Measurements from ENCODE around the gene GPANK1. TPM values are rescaled to one million over a fixed set of nuclear protein-coding genes. Genes with fewer than 3 reads are reported as not detected.

GPANK1 gene
- total and polyA plus RNA-seq, 2 of the 13 experiments (the other 11 are each of a cell fraction or from before 2014, with no cell fraction given), result 15.4 to 22.8 TPM

GRCh38 chr6:31665501-31666336 lies 922 bp upstream of the GPANK1 start, which contains the start of gene CSNK2B (continued):
- TF ChIP-seq ZBTB40 (IDR thresholded peaks at IDR 0.05), result peak; percentile 75
- peak; percentile 61 for TF ChIP-seq ZBTB40 (CRISPR knock-in tag; IDR thresholded peaks at IDR 0.05)
- no peak for TF ChIP-seq NR2F6 (IDR thresholded peaks at IDR 0.05)
- peak; percentile 64; the same call in 1 of the 2 replicates for TF ChIP-seq NR2F6 (CRISPR knock-in tag; IDR thresholded peaks at IDR 0.05)
- TF ChIP-seq, protein P1, sequence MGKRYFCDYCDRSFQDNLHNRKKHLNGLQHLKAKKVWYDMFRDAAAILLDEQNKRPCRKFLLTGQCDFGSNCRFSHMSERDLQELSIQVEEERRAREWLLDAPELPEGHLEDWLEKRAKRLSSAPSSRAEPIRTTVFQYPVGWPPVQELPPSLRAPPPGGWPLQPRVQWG (CRISPR knock-in tag; IDR thresholded peaks at IDR 0.05; ENCODE audit: borderline replicate concordance, low read depth), result no peak
- TF ChIP-seq ARNTL (CRISPR knock-in tag; IDR thresholded peaks at IDR 0.05), result no peak
- TF ChIP-seq ZFP82 (CRISPR knock-in tag; IDR thresholded peaks at IDR 0.05; ENCODE audit: borderline replicate concordance), result no peak
- TF ChIP-seq, protein P2, sequence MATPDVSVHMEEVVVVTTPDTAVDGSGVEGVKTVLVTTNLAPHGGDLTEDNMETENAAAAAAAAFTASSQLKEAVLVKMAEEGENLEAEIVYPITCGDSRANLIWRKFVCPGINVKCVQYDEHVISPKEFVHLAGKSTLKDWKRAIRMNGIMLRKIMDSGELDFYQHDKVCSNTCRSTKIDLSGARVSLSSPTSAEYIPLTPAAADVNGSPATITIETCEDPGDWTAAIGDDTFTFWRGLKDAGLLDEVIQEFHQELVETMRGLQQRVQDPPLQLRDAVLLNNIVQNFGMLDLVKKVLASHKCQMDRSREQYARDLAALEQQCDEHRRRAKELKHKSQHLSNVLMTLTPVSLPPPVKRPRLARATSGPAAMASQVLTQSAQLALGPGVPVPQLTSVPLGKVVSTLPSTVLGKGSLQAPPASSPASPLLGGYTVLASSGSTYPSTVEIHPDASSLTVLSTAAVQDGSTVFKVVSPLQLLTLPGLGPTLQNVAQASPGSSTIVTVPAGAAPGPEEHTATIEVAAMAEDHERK (CRISPR knock-in tag; IDR thresholded peaks at IDR 0.05; ENCODE audit: low read depth), result peak; percentile 68; the same call in 1 of the 2 replicates
- TF ChIP-seq RARA (CRISPR knock-in tag; IDR thresholded peaks at IDR 0.05), result 0 out of 2 replicates have a peak, but pooled peaks have one; percentile 1
- TF ChIP-seq, protein P3, sequence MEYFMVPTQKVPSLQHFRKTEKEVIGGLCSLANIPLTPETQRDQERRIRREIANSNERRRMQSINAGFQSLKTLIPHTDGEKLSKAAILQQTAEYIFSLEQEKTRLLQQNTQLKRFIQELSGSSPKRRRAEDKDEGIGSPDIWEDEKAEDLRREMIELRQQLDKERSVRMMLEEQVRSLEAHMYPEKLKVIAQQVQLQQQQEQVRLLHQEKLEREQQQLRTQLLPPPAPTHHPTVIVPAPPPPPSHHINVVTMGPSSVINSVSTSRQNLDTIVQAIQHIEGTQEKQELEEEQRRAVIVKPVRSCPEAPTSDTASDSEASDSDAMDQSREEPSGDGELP (IDR thresholded peaks at IDR 0.05; ENCODE audit: borderline replicate concordance, low read depth), result peak; percentile 40; the same call in 1 of the 2 replicates

All from HepG2 (cell line).